ENCODE results near the gene SH3D19. TPM values are rescaled to one million over a fixed set of nuclear protein-coding genes. Genes with fewer than 3 reads are reported as not detected.

The SH3D19 gene
- total RNA-seq, 1 donor from 2014 or later = 39.3 TPM

DNA sequence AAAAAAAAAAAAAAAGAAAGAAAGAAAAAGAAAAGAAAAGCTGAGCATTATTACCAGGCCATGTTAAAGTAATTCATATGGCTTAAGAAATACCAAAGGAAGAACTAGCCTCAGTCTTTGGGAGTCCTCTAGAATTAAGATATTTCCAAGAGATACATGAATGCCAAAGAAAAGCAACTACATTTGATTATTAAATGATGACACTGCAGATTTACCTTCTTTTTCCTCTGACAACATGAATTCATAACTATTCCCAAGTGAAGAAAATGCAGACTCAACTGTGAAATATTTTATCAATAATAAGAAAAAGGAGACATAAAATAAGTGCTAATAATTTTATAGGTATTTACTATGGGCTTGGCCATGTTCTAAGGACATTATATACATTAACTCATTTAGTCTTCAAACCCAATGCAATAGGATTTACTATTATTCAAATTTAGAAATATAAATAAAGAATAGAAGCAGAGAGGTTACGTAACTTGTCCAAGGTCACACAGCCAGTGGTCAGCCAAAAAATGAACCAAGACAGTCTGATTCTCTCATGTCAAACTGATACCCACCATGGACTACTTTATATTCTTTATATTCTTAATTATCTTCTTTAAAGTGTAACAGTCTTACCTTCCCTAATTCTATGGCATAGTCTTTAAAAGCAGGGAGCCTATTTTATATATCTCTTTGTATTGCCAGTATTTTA, 6.9 kb downstream of the SH3D19 start:
- Histone ChIP-seq H3K27me3 (no peaks in the 10 kb centered on the region), H2AFZ (replicated peaks) (no peak overlapping the region), H3K36me3 (no peaks in the 10 kb centered on the region), H3F3A (ENCODE audit: low read depth) (peaks cover 11% of the 10 kb centered on the region), H3K4me2 (no peak overlapping the region), H3K9ac (no peak overlapping the region), H3K27ac (no peak overlapping the region), H4K20me1 (ENCODE audit: low read depth) (peaks cover 65% of the 10 kb centered on the region), H3K79me2 (ENCODE audit: low read depth) (peaks cover 100% of the 10 kb centered on the region), H3K9me3 (ENCODE audit: low read depth) (no peaks in the 10 kb centered on the region), H3K4me1 (peaks cover 30% of the 10 kb centered on the region), H3K4me3 (no peak overlapping the region)
- DNase-seq (ENCODE audit: low spot score) = no peak
- no peaks in the 10 kb centered on the region for H3K27me3 Mint-ChIP-seq (ENCODE audit: insufficient read depth, low read depth)
- H3K27ac Mint-ChIP-seq = no peak overlapping the region
- peaks cover 3% of the 10 kb centered on the region for H3K9me3 Mint-ChIP-seq
- H3K4me3 Mint-ChIP-seq = no peak overlapping the region
- H3K36me3 Mint-ChIP-seq = peaks cover 22% of the 10 kb centered on the region
- peaks cover 35% of the 10 kb centered on the region for H3K4me1 Mint-ChIP-seq
- no peak for TF ChIP-seq EZH2 (IDR thresholded peaks at IDR 0.05)

GRCh38 chr4:151316645-151317044, 8.8 kb downstream of the SH3D19 start:
- Histone ChIP-seq H3K27me3 (no peaks in the 10 kb centered on the region), H3K9ac (no peak overlapping the region), H3K79me2 (ENCODE audit: low read depth) (peaks cover 100% of the 10 kb centered on the region), H3K27ac (no peak overlapping the region), H3K4me3 (no peak overlapping the region), H3K9me3 (ENCODE audit: low read depth) (no peaks in the 10 kb centered on the region), H3K36me3 (no peaks in the 10 kb centered on the region), H2AFZ (replicated peaks) (no peak overlapping the region), H3F3A (ENCODE audit: low read depth) (peaks cover 11% of the 10 kb centered on the region), H3K4me2 (no peak overlapping the region), H3K4me1 (peaks cover 12% of the 10 kb centered on the region), H4K20me1 (ENCODE audit: low read depth) (peaks cover 61% of the 10 kb centered on the region)
- no peaks in the 10 kb centered on the region for H3K27me3 Mint-ChIP-seq (ENCODE audit: insufficient read depth, low read depth)
- DNase-seq (ENCODE audit: low spot score) = no peak
- no peak for TF ChIP-seq EZH2 (IDR thresholded peaks at IDR 0.05)
- TF ChIP-seq CTCF (IDR thresholded peaks at IDR 0.05) = no peak
- TF ChIP-seq EZH2phosphoT487 (IDR thresholded peaks at IDR 0.05) = no peak
- no peak overlapping the region for H3K4me3 Mint-ChIP-seq
- peaks cover 24% of the 10 kb centered on the region for H3K36me3 Mint-ChIP-seq
- H3K9me3 Mint-ChIP-seq = peaks cover 4% of the 10 kb centered on the region
- peaks cover 21% of the 10 kb centered on the region for H3K4me1 Mint-ChIP-seq
- no peak overlapping the region for H3K27ac Mint-ChIP-seq

GRCh38 chr4:151315212-151315886, 10.1 kb downstream of the SH3D19 start:
- Histone ChIP-seq H3K79me2 (ENCODE audit: low read depth) (peaks cover 100% of the 10 kb centered on the region), H3K4me3 (no peak overlapping the region), H3F3A (ENCODE audit: low read depth) (peaks cover 11% of the 10 kb centered on the region), H3K9ac (no peak overlapping the region), H3K4me1 (peaks cover 7% of the 10 kb centered on the region), H4K20me1 (ENCODE audit: low read depth) (peaks cover 56% of the 10 kb centered on the region), H3K9me3 (ENCODE audit: low read depth) (no peaks in the 10 kb centered on the region), H3K36me3 (no peaks in the 10 kb centered on the region), H3K27ac (no peak overlapping the region), H3K27me3 (no peaks in the 10 kb centered on the region), H2AFZ (replicated peaks) (no peak overlapping the region), H3K4me2 (no peak overlapping the region)
- Mint-ChIP-seq H3K4me3 (no peak overlapping the region), H3K9me3 (peaks cover 4% of the 10 kb centered on the region), H3K4me1 (peaks cover 15% of the 10 kb centered on the region), H3K27ac (no peak overlapping the region), H3K36me3 (peaks cover 25% of the 10 kb centered on the region), H3K27me3 (ENCODE audit: insufficient read depth, low read depth) (no peaks in the 10 kb centered on the region)
- no peak for DNase-seq (ENCODE audit: low spot score)
- TF ChIP-seq EZH2 (IDR thresholded peaks at IDR 0.05) (no peak), CTCF (IDR thresholded peaks at IDR 0.05) (no peak), EZH2phosphoT487 (IDR thresholded peaks at IDR 0.05) (no peak)

DNA sequence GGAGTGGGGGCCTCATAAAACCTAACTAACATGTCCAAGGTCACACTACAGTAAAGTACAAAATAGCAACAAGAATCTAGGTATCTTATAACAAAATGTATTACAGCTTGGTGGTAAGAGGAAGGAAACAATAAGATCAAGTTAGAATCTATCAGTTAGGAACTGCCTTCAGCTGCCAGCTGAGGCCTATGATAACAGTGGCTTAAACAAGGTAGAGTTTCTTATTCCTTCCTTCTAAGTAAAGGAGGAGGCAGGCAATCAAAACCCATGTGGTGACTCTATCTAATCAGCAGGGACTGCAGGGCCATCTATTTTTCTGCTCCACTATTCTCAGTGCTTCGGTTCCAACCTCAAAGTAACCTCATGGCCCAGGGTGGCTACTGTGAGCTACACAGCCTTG, 10.9 kb downstream of the SH3D19 start:
- H3K4me1 ChIP-seq = peaks cover 7% of the 10 kb centered on the region
- no peaks in the 10 kb centered on the region for H3K27me3 ChIP-seq
- no peak for DNase-seq (ENCODE audit: low spot score)
- no peak overlapping the region for H2AFZ ChIP-seq (replicated peaks)
- TF ChIP-seq CTCF (IDR thresholded peaks at IDR 0.05) = no peak
- no peak for TF ChIP-seq EZH2phosphoT487 (IDR thresholded peaks at IDR 0.05)
- TF ChIP-seq EZH2 (IDR thresholded peaks at IDR 0.05) = no peak
- peaks cover 11% of the 10 kb centered on the region for H3F3A ChIP-seq (ENCODE audit: low read depth)
- no peak overlapping the region for H3K9ac ChIP-seq
- no peak overlapping the region for H3K27ac ChIP-seq
- Mint-ChIP-seq H3K4me1 (peaks cover 15% of the 10 kb centered on the region), H3K9me3 (peaks cover 4% of the 10 kb centered on the region), H3K27ac (peak overlapping the region; percentile 25), H3K27me3 (ENCODE audit: insufficient read depth, low read depth) (peaks cover 2% of the 10 kb centered on the region), H3K4me3 (no peak overlapping the region), H3K36me3 (peaks cover 23% of the 10 kb centered on the region)
- H3K4me3 ChIP-seq = no peak overlapping the region
- no peaks in the 10 kb centered on the region for H3K36me3 ChIP-seq
- peaks cover 49% of the 10 kb centered on the region for H4K20me1 ChIP-seq (ENCODE audit: low read depth)
- peaks cover 100% of the 10 kb centered on the region for H3K79me2 ChIP-seq (ENCODE audit: low read depth)
- no peaks in the 10 kb centered on the region for H3K9me3 ChIP-seq (ENCODE audit: low read depth)
- H3K4me2 ChIP-seq = no peak overlapping the region
